ENCODE data around the gene TGIF1.
"Not testable (repeated sequence)": the region's sequence is repeated elsewhere in the genome, so short reads cannot be mapped to it uniquely, and the experiment has no call there.

The TGIF1 gene

DNA sequence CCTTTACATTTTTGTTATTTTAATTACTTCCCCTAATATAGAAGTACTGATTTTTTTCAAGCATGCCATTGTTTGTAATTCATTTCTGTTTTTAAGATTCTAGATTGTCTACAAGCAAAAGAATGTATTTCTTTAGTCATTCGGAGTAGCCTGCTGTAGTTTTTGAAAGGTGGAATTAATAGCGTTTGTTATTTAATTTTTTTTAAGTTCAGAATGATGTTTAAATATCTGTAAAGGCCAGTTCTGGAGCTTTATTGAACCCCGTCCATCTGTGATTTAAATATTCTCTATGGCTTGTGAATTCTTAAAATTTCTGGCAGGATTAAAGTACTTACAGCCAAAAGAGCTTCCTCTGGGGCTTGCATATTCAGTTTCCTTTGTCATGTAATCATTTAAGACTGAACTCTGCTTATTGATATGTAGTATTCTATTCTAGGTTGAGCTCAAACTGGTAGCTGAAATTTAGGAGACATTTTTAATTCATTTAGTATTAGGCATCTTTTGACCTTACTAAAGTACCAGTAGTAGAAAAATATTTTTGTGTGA is 5.2 kb downstream of the TGIF1 start:
- DNase-seq, result no peak

DNA sequence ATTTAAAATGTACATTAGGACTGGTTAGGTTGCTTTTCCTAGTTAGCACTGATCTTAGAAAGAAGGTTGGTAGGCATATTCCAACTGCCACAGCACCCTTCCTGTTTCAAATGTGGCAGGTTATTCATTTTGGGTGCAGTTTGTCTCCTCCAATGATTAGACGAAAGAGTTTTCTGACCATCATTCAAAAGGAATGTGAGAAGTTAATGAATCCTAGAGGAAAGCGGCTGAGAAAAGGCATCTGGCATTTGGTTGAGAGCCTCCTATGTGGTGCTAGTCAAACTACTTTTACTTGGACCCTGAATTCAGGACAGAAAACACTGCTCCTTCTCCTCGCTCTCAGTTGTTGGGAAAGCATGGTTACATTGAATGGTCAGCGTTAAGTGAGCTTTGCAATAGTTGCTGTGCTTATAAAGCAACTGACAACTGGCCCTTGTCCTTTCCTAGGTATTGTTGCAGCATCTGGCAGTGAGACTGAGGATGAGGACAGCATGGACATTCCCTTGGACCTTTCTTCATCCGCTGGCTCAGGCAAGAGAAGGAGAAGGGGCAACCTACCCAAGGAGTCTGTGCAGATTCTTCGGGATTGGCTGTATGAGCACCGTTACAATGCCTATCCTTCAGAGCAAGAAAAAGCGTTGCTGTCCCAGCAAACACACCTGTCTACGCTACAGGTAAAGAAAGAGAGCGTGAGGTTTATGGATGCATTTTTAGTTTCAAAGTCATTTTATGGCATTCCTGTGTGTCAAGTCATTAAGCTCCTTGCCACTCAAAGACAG is 6.1 kb downstream of the TGIF1 start:
- DNase-seq, result no peak

DNA sequence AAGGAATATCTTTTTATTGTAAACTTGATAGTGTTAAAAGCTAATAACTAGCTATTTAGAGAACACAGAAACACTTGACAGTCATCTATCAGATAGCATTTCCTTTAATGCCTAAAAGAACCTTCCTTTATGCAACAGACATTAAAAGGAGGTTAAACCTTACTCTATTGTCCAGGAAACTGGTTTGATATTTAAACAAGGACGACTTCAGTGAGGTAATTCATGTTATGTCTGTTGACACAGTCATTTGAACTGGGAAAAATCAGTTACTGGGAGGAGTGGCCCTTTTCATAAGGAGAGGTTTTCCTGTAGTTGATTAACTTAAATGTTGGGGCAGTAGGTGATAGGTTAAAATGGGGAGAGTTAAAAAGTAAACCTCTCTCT is 6.7 kb downstream of the TGIF1 start:
- DNase-seq, result no peak

DNA sequence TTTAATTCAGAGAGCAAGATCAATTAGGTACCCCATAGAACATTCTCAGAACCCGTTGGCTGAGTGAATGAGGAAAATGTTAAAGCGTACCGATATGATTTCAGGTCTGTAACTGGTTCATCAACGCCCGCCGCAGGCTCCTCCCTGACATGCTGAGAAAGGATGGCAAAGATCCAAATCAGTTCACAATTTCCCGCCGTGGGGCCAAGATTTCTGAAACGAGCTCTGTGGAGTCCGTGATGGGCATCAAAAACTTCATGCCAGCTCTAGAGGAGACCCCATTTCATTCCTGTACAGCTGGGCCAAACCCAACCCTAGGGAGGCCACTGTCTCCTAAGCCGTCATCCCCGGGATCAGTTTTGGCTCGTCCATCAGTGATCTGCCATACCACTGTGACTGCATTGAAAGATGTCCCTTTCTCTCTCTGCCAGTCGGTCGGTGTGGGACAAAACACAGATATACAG is 7.3 kb downstream of the TGIF1 start:
- DNase-seq, result no peak

DNA sequence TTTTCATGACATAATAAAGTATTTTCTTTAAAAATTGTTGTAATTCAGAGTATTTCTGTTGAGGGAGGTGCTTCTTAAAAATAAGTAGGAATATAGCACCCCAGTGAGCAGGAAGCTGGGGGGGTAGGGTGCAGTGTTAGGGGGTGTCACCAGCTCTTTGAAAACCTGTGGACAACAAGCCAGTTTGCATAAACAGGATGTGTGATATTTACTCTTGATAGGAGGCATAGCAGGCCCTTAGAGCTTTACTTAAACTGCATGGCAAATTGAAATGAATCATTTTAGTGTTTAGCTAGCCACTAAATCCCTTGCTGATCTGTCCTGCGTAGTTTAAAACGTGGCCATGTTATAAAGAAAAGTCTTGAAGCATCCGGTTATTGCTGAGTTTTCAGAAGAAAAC is 8.4 kb downstream of the TGIF1 start:
- no peak for DNase-seq

DNA sequence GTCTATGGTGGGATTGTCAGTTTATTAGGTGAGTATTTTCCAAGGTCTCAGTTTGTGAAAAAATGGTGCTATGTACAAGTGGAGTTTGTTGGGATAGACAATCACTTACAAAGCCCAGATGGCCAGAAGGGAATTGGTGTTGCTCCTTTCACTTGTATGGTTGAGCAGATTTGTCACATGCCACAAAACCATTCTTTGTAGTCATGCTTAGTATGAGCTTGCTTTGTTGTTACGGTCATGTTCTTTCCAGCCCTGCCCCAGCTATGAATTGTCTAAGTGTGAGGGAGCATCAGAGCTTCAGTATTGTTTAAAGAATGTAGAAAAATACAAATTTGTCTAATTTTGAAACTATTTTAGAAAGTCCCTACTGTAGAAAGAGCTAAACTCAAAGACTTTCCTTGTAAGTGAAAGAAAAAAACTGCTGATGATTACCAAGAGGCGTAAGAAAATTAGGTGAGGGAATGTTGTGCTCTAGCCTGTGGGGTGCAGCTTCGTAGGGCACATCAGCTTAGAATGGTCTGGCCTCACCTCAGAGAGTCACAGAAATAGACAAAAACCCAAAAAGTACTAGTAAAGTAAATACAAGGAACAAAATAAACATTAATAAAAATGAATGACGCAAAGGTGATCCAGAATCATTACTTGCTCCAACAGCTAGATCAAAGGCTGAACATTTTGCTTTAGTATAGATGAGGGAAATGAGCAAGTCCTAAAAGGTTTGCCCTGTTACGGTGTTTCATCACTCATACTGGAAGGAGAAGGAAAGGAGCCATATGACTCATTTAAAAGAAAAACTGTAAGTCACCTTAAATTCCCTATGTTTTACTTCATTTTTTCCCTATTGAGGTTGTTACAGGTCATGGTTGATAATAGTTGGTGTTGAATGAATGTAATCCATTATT is 9.2 kb downstream of the TGIF1 start:
- no peak for DNase-seq

DNA sequence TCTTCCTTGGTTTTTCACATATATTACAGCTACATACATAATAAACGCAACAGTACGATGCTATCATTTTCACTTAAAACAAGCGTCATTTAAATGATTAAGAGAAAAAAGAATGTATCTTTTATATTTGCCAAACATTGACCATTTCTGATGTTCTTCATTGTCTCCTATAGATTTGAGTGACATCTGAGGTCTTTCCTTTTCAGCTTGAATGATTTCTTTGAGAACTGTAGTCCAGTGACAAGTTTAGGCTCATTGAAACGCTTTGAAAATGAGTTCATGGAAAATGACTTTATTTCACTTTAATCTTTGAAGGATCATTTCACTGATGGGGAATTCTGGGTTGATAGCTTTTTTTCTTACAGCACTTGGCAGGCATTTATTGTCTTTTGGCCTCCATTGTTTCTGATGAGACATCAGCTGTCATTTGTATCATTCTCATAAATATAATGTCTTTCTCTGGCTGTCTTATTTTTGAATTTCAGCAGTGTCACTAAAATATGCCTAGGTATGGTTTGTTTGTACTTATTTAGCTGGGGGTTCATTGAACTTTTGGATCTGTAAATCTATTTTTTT is 10.9 kb downstream of the TGIF1 start:
- no peak for DNase-seq

DNA sequence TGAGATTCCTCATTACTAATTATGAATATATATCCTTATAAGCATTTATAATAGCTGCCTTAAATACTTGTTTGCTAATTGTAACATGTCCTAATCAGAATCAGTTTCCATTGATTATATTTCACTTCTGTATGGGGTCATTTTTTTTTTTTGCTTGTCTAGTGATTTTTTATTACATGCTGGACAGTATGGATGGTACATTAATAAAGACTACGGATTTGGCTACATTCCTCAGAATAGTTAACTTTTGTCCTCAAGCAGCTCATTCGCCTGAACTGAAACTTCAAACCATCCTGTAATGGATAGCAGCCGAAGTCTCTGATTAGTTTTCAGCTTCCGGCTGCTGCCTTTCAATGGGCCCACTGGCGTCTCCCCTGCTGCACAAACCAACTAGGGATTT is 11.7 kb downstream of the TGIF1 start:
- no peak for DNase-seq

DNA sequence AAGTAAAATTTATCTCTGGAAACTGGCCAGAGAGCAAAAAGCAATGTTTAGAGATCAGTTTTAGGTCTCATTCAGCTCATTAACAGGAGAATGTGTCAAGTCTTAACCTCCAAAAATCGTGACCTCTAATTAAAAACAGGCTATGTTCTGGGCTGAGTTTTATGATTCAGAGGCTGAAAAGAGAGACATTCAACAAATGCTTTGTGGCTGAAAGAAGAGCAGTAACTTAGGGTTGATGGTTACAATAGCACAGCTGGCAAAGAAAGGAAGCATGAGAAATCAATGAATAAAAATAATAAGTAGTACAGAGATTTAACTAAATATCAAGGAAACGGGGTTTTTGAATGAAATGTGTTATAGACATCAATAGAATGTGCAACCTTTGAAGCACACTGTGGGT is 13.1 kb downstream of the TGIF1 start:
- no peak for DNase-seq

DNA sequence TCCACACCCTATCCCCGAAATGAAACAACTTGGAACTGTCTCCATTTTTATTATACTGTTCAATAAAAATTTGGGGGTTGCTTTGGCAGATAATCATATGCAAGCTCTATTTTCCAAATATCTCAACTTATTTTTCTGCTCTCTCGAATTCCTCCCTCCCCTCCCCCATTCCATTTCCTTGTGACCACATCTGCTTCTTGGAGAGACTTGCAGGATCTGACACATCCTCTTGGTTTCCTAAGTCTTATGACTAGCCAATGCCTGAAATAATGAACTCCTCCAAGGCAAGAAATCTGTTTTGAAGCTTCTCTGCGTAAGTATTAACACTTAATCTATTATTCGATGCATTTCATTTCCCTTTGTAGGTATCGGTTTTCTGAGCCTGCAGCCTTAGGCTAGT is 16.1 kb downstream of the TGIF1 start:
- DNase-seq, result no peak

DNA sequence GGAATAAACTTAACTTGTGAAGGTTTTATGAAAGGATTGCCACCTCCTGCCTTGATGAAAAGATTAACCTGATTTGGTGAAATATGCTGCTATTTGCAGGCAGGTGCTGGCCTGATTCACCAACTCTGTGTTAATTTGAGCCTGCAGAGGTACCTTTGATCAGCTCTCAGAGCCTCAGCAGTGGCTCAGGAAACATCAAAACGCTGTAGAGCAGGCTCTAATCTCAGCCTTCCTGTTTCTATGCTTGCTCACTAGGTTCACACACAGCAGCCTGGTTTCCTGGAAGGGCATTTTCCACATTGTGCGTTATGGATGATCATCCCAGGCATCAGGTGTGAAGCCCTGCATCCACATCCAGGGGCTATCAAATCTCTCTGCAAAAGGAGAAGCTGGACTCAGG is 16.9 kb downstream of the TGIF1 start:
- no peak for DNase-seq

DNA sequence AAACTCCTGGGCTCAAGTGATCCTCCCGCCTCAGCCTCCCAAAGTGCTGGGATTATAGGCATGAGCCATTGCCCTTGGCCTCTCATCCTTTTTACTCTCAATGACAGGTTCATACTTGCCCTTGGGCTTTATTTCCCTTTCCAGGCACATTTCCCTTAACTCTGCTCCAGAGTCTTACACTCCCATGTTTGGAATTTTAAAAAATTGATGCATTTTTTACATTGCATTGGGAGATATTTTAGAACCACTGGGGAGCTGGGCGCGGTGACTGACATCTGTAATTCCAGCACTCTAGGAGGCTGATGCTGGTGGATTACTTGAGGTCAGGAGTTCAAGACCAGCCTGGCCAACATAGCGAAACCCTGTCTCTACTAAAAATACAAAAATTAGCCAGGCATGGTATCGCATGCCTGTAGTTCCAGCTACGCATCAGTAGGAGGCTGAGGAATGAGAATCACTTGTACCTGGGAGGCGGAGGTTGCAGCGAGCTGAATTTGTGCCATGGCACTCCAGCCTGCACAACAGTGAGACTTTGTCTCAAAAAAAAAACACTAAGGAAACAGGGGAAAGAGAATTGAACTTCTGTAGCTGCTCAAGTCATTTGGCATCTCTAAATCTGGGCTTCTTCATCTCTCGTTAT is 18.2 kb downstream of the TGIF1 start:
- no peak for DNase-seq

DNA sequence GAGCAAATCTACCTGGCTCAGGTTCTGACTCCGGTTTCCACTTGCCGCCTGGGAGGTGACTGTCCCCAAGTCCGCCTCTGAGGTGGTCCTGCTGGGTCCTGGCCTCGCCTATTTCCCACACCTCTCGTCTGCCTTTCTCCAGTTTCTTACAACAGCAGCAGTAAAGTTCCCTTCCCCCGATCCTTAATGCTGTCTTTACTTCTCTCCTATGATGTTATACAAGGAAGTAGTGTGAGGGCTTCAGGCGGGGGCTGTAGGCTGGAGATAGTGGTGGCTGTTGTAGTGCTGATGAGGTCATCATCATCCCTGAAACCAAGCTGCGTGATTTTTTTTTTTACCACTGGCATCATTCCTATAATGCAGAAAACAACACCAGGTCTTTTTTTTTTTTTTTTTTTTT is 18.9 kb downstream of the TGIF1 start:
- DNase-seq, result no peak

DNA sequence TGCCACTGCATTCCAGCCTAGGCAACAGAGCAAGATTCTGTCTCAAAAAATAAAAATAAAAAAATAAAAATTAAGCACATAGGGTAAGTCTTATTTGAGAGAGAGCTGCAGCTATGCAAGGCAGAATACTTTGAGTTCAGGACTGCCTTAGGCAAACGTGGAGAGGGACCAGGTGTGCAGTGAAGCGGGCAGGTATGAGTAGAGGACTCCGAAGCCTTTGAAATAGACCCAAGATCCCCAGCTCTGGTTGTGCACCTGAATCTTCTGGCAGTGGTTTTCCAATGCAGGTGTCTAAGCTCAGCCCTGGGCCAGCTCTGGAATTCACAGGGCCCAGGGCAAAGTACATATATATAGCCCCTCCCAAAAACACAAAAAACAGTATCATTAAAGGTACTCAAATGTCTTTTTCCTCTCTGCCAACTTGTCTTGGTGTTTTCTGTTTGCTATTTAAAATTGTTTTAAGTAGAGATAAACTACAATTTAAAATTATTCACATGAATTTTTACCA is 21.2 kb downstream of the TGIF1 start:
- DNase-seq, result no peak

DNA sequence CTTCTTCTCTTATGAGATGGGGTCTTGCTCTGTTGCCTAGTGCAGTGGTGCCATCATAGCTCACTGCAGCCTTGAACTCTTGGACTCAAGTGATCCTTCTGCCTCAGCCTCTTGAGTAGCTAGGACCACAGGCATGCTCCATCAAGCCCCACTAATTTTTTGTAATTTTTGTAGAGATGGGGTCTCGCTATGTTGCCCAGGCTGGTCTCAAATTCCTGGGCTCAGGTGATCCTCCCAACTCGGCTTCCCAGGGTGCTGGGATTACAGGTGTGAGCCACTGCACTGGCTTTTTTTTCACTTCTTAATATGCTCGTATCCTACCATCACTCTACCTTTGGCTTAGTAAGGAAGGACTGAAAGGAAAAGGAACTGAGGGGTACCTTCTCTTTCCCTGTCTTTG is 22.1 kb downstream of the TGIF1 start:
- DNase-seq, result not testable (repeated sequence)

DNA sequence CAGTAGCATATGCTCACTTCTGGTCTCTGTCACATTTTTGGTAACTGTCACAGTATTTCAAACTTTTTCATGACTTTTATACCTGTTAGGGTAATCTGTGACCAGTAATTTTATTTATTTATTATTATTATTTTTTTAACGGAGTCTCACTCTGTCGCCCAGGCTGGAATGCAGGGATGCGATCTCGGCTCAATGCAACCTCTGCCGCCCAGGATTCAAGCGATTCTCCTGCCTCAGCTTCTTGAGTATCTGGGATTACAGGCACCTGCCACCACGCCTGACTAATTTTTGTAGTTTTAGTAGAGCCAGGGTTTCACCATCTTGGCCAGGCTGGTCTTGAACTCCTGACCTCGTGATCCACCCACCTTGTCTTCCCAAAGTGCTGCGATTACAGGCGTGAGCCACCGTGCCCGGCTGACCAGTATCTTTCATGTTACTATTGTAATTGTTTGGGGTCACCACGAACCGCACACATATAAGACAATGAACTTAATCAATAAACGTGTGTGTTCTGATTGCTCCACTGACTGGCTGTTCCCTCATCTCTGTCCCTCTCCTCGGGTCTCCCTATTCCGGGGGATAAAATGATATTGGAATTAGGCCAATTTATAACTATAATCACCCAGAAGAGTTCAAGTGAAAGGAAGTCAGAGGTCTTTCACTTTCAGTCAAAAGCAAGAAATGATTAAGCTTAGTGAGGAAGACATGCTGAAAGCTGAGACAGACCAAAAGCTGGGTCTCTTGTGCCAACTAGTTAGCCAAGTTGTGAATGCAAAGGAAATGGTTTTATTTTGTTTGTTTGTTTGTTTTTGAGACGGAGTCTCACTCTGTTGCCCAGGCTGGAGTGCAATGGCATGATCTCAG is 22.9 kb downstream of the TGIF1 start:
- no peak for DNase-seq

DNA sequence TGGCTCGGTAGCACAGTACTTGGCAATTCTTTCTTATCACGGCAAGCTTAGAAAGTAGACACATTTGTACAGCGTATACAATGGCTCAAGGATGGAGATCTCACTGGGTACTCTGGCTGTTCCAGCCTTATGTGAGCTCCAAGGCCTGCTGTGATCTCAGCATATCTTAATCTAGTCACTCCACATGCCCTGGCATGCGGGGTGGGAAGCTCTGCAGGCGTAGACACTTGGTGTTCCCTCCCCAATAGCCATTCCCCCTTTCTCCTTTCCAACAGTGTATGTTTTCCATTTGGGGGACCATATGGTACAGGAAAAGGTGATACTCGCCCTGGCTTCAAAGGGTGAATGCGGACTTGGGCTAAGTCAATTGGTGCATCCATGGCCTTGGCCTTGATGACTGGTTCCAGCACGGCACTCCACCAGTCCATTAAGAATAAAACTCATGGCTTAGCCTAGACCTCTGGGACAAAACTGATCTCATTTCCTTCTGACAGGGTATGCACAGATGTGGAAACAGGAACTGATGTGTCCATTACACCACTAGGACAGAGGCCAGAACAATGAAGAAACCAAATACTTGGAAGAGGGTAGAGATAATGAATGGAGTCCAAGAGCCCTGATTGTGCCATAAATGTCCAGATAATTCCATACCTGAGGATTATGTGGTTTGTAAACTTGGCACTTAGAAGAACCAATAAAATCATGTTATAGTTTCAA is 28.4 kb downstream of the TGIF1 start:
- DNase-seq, result no peak

DNA sequence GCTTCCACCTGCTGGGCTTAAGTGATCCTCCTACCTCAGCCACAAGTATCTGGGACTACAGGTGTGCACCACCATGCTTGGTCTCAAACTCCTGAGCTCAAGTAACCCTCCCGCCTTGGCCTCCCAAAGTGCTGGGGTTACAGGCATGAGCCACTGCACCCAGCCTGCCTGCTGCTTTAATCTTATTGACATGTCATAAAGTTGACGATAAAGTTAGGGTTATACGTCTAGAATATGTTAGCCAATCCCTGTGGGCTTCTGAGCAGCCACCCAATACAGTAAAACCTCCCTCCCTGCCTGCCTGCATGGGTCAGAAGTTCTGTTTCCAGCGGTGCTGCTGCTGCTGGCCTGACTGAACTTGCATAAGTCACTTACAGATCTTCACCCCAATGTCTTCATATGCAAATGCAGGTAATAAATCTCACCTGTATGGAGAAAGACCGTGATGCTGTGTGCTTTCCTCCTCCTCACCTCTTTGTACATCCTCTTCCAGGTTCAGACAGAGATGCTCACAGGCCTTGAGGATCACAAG is 30.1 kb downstream of the TGIF1 start:
- DNase-seq, result no peak

DNA sequence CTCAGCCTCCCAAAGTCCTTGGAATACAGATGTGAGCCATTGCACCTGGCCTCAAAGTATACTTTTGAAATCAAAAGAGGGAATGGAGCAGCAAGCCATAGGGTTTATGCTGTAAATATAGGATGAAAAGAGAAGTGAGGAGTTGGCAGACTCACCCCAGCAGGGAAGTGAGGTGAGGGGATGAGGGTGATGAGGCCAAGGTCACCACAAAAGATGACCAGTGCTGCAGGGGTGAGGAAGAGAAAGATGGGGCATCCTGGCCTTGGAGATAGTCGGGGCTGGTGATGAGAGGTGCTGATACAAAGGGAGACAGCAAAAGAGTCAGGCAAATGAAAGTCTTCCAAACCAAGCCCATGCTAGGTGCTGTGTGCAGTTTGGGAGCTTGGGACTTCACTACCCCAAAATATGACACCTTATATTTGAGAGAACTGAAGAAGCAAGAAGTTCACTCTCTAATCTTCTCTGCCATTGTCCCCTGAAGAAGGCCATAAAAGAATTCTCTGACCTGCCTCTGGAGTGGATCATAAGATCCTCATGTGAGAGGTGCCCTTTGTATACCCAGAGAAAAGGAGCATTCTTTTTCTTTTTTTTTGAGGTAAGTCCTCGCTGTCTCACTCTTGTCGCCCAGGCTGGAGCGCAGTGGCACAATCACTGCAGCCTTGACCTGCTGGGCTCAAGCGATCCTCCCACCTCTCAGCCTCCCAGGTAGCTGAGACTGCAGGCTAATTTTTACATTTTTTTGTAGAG is 31.0 kb downstream of the TGIF1 start:
- no peak for DNase-seq
